Cerebellar cortex (tissue), 1 donor: ENCODE data around the gene TSPYL6.

ENCODE experiments used
- DNase-seq: peaks from one replicate; pipeline ENCODE4 v3.0.0-alpha.2; 2015; ENCODE audit warnings: low spot score

Gene TSPYL6

DNA sequence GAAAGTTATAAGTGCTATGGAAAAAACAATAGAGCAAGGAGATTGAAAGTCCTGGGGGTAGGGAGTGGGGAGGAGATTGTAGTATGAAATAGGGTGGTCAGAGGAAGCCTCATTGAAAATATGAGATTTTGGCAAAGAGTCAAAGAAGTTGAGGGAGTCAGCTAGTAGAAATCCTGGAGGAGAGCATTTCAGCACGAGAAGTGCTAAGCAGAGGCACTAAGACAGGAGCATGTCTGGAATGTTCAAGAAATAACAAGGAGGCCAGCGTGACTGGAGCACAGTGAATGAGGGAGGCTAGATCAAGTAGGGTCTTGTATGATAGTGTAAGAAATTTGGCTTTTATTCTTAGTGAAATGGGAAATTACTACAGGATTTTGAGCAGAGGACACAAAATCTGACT is 2.1 kb upstream of the TSPYL6 start:
- no peak for DNase-seq

DNA sequence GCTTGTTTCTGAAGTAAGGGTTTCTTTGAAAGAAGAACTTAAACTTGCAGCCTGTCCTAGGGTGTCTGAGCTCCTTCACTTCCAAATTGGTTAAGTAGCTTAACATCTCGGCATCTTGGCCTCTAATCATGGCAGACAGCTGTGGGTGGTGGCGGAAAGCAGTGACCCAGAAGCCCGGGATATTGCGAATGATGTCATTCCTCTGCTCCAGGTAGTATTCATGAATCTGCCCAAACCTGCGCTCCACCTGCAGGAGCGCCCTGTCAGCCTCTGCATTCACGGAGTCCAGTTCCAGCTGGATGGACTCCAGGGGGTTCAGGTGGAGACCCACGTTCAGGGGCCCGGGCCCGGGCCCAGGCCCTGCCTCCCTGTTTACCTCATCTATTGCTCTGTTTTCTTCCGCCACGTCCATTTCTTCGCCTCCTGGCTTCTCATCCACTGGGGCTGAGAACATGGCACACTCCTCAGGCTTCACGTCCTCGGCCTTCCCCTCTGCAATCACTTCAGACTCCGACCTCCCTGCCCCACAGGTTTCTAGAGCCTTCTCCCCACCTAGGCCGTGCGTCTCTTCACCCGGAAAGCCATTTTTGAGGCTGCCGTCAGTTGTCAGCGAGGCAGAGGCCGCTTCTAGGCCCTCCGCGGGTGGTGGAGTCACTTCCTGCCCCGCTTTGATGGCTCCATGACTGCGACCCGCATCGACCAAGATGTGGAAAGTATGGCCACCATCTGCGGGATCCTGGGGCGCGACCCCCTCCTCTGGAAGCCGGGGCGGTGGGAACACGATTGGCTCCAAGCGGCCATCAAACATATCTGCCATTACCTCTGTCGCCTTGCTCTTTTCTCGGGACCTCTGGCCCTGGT is 569 bp downstream of the TSPYL6 start:
- DNase-seq: no peak

- no peak for DNase-seq
Observed at GRCh38 chr2:54254180-54254579, 1.8 kb downstream of the TSPYL6 start.

DNA sequence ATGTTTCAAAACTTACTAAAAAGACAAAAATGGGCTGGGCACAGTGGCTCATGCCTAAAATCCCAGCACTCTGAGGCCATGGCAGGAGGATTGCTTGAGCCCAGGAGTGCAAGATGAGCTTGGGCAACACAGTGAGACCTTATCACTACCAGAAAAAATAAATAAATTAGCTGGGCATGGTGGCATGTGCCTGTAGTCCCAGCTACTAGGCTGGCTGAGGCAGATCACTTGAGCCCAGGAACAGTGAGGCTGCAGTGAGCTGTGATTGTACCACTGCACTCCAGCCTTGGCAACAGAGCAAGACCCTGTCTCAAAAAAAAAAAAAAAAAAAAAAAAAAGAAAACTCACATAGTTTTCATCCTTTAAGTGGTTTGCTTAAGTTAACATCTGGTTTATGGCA is 6.4 kb downstream of the TSPYL6 start:
- DNase-seq: no peak

- no peak for DNase-seq
Observed at GRCh38 chr2:54247115-54247514, 8.9 kb downstream of the TSPYL6 start.

- DNase-seq: no peak
Observed at GRCh38 chr2:54240515-54241469, 15.2 kb downstream of the TSPYL6 start.

DNA sequence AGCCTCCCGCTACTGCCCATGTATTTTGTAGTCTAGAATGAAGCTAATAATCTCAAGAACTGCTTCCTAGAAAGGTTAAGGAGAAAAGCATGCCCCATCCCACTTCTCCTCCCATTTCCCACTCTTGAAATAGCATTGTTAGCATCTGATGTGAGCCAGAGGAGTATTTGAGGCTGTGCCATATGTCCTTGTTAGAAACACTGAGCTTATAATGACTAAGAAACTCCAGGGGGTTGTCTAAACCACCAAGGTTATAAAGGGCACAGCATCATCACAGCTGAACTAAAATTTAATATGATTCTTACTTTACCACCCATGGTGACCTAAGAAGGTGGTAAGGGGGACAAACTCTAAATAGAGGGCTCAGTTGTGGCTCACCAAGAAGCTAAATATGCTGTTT is 16.6 kb downstream of the TSPYL6 start:
- no peak for DNase-seq

- no peak for DNase-seq
Observed at GRCh38 chr2:54237428-54237827, 18.6 kb downstream of the TSPYL6 start.

DNA sequence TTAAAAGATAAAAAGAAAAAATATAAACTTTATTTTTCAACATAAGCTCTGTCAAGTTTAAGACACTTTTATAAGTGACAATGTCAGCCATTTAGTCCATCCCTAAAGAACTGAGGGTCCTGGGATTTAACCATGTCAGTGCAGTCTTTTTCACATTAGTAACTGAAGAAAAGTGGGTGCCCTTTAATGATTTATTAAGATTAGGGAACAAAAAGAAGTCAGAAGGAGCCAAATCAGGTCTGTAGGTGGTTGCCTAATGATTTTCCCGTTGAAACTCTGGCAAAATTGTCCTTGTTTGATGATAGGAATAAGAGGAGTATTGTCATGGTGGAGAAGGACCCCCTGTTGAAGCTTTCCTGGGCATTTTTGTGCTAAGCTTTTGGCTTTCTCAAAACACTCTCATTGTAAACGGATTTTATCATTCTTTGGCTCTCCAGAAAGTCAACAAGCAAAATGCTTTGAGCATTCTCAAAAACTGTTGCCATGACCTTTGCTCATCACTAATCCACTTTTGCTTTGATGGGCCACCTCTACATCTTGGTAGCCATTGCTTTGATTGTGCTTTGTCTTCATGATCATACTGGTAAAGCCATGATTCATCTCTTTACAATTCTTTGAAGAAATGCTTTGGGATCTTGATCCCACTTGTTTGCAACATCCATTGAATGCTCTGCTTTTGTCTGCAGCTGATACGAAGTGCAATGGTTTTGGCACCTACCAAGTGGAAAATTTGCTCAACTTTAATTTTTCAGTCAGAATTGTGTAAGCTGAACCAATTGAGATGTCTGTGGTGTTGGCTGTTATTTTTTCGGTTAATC is 22.0 kb downstream of the TSPYL6 start:
- no peak for DNase-seq

- no peak for DNase-seq
Observed at GRCh38 chr2:54228945-54229344, 27.1 kb downstream of the TSPYL6 start.

- no peak for DNase-seq
Observed at GRCh38 chr2:54227798-54228197, 28.2 kb downstream of the TSPYL6 start.

- DNase-seq: no peak
Observed at GRCh38 chr2:54226260-54226659, 29.8 kb downstream of the TSPYL6 start.

DNA sequence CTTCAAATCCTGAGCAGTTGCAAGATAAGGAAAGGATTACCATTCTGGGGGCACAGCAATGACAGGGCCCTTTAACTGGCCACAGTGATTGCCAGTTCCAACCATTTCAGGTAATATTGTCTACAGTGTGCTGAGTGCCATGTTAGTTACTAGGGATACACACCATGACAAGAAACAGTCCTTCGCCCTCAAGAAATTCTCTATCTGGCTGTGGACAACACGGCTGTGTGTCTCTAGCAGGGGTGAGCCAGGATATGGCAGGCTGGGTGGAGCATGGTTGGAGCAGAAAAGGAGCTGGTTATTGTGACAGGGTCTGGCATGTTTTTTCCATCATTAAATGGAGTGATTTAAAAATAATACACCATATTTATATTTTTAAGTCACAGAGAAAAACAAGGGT is 31.0 kb downstream of the TSPYL6 start:
- no peak for DNase-seq

DNA sequence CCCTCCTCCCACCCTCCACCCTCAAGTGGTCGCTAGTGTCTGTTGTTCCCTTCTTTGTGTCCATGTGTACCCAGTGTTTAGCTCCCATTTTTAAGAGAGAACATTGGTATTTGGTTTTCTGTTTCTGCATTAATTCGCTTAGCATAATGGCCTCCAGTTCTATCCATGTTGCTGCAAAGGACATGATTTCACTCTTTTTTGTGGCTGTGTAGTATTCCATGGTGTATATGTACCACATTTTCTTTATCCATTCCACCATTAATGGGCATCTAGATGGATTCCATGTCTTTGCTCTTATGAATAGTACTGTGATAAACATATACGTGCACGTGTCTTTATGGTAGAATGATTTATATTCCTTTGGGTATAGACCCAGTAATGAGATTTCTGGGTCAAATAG is 42.9 kb downstream of the TSPYL6 start:
- no peak for DNase-seq

- DNase-seq: no peak
Observed at GRCh38 chr2:54212456-54212855, 43.6 kb downstream of the TSPYL6 start.

DNA sequence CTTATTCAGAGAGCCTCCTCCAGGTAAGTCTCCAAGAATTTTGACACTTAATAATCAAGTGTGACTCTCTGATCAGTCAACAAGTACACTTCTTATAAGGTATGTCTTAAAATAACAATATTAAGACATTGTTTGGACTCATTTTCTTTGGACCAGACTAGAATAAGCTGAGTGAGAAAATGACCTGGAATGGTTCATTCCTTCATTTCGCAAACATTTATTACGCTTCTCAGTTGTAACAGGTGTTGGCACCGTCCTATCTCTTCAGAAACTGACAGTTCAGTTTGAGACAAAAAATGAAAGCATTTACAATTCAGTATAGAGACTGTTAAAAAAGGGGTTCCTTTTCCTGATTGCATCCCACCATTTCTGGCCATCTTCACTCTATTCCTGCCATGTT is 46.6 kb downstream of the TSPYL6 start:
- no peak for DNase-seq

DNA sequence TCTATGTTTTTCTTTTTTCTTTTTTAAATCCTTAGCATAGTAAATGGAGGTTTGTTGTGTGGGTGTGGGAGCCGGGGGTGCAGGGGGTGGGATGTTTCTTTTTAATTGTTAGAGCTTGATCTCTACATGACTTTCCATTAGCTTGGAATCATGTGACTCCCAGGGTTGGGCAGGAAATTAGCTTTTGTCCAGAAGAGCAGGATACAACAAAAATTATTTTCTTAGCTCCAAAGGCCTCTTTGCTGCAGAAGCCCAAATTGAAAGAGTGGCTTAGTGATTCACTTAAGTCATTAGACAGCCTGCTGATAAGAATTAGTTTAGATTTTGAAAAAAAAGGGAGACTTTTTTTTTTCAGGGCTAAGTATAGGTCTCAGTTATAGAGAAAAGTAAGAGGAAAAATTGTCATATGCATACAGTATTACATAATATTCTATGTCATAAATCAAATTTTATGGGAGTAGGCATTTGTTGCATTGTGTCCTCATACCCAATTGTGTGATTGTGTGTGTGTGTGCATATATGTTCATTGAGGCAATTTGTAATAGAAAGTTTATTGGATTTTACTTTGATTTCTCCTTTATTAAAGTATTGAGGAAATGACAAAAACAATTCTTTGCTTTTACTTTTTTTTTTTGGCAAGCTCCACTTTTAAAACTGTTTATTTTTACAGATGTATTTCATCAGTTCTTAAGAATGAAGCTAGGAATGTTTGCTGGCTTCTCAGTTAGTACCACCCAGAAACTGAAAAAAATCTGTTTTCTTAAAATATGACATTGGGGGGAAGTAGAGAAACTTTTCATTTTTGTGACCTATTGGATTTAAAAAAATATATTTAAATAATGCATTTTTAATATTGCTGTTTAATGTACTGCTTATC is 47.4 kb downstream of the TSPYL6 start:
- DNase-seq: no peak

DNA sequence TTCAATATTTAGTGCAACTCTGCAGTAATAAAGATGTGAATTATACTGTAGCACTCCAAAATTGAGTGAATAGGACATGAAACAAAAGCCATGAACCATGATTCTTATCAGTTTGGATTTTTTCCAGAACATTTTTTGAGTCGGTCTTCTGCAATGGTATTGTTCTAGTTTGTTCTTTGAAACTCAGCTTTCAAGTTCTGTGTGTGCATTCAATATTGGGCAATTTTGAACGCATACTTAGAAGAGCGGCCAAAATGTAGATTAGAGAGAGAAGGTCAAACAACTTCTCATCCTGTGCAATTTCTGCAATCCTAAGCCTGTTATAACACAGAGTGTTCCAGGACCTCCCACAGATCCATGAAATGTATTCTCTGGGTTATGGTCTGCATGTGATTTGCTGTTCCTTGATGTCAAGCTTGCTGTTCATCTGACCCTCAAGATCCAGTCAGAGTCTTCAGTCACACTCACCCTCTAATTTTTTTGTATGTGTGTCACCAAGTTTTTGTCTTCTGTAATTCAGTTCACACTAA is 48.3 kb downstream of the TSPYL6 start:
- no peak for DNase-seq

GRCh38 chr2:54206596-54206995 is 49.4 kb downstream of the TSPYL6 start:
- peak; percentile 22 for DNase-seq

- no peak for DNase-seq
Observed at GRCh38 chr2:54204476-54204875, 51.6 kb downstream of the TSPYL6 start.
